Stimulated activated CD4-positive, alpha-beta T cell treated with anti-CD3 and anti-CD28 coated beads, Interleukin-2, amount 100 ng/mL, for 24 hours (primary cell): ENCODE results near the gene DIPK1A.

Source experiments
- DNase-seq, 2 donors: peaks; one replicate each; pipeline ENCODE4 v3.0.0-alpha.2; 2020

Gene DIPK1A

DNA sequence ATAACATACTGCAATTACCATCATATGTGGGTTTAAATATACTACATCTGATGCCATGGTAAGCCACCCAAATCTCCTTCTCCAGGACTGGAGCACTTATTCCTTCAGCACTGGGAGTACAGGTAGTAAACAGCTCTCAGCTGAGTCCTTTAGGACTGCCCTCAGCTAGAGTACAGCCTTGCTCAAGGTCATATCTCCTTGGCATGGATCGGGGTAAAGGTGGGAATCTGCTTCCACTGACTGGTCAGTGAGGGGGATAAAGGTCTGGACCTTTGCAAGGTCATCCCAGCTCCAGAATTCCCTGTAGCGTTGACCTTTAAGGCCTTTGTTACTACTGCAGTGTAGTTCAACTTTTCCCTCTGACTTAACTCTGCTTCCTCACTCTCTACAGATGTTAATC is 90.7 kb downstream of the DIPK1A start:
- DNase-seq: no peak

DNA sequence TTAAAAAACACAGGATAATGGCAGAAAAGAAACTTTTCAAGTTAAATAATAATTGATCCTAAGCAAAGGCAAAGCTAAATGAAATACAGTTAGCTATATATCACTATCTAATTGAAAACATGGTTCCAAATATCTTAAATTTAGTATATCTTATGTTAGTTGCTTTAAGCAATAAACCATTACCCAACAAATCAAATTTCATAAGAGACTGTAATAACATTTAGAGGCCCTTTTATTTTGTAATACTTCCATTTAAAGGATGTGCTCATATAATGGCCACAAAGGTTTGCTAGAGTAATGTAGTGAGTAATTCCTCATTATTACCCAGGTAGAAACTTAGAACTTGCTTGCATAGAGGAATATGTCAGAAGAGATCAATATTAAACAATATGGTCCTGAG is 97.1 kb downstream of the DIPK1A start:
- no peak for DNase-seq

DNA sequence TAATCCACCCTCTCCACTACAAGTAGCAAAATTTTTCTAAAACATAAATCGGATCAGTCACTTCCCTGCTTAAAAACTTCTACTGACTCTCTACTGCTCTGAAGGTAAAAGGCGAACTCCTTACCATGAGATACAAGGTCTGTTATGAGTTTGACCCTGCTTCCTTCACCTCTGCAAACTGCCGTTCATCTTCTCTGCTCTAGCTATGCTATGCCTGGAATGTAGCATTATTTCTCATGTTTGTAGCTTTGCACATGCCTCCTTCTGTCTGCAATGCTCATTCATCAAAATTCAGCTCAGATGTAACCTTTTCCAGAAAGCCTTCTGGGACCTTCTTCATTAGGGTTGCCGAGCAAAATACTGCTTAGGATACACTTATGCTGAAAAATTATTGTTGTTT is 98.7 kb downstream of the DIPK1A start:
- DNase-seq: no peak

DNA sequence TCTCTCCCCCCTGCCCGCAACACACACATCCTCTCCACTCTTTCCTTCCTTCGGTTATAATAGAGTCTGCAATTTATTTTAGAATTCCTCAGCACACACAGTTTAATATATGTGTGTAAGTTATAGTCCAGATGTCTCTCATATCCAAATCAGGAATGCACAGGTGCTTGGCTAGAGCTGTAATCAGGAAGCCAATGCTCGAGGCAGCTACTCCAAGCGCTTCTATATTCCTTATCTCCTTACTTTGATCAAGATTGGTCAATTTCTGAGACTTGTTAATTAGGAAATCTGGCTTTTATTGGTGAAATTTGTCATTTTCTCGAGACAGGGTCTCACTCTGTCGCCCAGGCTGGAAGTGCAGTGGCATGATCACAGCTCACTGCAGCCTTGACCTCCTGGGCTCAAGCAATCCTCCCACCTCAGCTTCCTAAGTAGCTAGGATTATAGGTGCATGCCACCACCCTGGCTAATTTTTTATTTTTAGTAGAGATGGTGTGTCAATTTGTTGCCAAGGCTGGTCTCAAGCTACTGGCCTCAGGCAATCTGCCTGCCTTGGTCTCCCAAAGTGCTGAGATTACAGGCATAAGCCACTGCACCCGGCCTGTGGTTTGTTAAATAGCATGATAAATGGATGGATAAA is 101.7 kb downstream of the DIPK1A start:
- no peak for DNase-seq

DNA sequence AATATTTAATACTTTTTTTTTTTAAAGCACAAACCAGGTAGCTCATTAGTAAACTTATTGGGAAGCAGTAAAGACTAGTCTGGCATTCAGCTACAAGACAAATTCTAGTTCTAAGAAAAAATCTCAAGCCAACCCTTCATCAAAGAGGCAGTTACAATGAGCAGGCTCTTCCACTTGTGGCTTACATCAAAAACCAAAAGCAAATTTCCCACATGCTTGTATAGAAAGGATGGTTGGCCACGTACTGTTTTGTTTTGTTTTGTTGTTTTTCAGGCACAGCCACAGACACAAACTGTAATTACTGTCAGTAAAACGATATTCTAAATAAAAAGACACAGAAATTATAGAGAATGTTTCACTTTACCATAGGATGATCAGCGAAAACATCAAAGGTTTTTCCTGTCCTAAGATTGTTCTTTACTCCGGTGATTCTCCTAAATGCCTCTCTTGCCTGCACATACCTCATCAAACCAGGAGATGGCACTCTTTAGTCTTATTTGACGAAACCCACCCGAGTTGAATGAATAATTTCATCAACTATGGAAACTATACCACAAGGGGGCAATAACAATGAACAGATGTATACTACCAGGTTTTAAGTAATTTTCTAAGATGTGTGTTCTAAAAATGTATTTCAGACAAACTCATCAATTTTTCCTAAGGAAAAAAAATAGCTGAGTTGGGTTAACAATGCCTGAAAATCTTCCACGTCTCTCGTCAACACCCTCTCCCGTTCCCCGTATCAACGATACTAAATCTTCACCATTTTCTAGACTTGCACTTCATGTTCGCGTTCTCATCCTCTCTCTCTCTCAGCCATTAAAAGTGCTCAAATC is 102.5 kb downstream of the DIPK1A start:
- peak; percentile 20 to 54 for DNase-seq

DNA sequence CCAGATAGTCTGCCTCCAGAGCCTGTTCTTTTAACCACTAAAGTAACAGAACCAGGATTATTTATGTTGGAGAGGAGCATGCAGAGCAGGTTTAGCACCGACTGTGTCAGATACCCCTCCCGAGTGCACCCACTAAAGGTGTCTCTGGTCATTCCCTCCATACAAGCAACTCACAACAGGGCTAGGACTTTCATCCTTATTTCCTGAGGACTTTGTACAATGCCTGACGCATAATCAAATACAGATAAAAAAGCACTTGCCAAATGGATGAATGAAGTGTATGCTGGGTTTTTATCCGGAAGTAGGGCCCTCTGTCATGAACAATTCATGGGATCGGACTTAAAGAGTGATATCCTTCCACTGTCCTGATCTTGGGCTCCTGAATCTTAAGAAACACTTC is 103.4 kb downstream of the DIPK1A start:
- no peak for DNase-seq

DNA sequence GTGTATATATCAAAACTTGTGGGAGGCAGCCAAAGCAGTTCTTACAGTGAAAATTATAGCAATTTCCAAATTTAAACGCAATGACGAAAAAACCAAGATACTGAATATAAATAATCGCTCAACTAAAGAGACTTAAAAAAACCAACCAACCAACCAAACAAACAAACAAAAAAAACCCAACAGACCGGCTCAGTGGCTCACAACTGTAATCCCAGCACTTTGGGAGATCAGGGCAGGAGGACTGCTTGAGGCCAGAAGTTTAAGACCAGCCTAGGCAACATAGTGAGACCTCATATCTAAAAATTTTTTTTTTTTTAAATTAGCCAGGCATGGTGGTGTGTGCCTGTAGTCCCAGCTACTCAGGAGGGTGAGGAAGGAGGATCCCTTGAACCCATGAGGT is 106.0 kb downstream of the DIPK1A start:
- DNase-seq: no peak

DNA sequence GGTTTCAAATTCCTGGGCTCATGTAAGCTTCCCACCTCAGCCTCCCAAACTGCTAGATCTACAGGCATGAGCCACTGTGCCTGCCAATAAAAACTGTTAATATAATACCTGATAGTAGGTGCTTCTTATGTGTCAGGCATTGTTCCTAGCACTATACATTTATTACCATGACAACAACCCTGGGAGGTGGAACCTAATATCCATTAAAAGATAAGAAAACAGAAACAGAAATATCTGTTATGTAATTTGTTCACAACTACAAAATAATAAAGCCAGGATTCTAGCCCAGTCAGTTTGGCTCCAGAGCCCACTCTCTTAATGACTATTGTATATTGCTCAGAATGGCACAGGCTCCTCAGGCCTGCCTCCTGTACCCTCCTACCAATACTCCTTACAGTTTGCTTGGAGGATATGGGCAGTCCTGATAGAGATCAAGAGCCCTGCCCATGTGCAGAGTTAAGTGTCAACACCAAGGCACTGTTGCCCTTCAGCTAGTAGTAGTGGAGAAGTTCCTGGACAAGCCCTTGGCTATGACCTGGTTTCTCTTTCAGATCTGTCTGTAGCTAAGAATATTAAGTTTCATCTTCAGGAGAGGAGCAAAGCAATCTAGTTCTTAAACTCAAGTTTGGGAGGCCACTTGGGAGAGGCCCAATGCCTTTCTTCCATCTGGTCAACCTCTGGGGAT is 107.0 kb downstream of the DIPK1A start:
- no peak for DNase-seq

DNA sequence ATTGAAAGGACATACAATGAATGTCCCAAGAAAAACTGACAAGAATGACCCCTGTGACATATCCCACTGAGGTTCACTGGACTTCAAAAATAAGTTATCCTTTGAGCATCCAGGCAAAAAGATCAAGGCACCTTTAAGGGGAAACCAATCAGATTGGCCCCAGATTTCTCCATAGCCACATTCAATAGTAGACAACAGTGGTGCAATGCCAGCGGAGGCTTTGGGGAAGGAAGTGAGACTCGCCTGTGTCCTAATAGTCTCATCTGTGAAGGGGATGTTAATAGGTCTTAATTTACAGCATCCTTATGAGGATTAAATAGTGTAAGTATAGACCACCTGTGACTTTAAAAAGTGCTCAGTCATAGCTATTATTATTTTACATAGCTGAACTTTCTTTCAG is 108.0 kb downstream of the DIPK1A start:
- no peak for DNase-seq

DNA sequence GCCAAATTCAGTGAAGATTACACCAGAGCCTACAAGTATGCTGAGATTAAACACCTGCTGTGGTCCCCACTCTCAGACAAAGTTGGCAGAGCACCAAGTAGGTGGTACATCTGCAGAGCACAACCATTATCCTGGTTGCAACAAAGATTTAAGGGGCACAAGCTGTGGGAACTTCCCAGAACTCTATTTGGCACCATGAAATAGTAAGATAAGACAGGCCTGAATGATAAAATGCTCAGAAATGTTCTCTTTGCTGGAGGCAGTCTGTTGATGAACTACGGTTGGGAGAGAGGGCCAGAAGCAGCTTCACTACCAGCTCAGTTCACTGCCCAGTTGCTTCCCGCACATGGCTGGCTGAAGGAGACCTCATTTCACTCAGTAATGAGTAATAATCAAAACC is 109.5 kb downstream of the DIPK1A start:
- no peak for DNase-seq

DNA sequence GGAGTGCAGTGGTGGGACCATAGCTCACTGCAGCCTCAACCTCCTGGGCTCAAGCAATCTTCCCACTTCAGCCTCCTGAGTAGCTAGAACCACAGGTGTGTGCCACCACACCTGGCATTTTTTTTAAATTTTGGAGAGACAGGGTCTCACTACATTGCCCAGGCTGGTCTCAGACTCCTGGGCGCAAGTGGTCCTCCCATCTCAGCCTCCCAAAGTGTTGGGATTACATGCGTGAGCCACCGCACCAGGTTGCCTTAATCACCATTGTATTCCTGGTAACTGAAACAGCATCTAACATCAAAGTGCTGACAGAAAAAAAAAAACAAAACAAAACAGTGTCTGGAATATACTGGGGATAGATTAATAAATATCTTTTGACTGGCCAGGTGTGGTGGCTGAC is 111.2 kb downstream of the DIPK1A start:
- DNase-seq: no peak

DNA sequence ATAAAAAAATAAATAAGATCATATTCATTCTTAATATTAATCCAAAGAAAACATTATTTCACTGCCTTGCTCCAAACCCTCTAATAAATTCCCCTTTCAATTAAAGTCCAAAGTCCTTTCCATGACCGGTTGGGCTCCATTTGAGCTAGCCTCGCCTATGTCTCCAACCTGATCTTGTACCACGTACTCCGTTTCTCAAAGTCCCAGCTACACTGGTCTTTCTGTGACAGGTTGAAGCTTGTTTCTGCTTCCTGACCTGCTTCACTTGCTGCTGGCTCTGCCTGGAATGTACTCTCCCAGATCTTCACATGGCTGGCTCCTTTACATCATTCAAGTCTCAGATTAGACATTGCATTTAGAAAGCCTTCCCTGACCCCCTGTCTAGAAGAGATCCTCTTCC is 113.1 kb downstream of the DIPK1A start:
- no peak for DNase-seq

DNA sequence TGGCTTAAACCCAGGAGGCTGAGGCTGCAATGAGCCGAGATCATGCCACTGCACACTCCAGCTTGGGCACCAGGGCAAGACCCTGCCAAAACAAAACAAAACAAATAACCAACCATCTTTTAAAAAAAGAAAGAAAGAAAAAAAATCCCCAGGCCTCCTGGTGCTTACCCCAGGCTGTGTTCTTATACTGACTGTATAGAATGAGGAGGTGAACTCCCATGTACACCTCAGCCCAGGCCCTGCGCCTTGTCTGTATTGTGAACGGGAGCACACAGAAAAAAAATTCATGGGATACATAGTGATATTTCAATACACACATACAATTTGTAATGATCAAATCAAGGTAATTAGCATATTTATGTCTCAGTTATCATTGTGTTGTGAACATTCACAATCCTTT is 115.4 kb downstream of the DIPK1A start:
- no peak for DNase-seq

DNA sequence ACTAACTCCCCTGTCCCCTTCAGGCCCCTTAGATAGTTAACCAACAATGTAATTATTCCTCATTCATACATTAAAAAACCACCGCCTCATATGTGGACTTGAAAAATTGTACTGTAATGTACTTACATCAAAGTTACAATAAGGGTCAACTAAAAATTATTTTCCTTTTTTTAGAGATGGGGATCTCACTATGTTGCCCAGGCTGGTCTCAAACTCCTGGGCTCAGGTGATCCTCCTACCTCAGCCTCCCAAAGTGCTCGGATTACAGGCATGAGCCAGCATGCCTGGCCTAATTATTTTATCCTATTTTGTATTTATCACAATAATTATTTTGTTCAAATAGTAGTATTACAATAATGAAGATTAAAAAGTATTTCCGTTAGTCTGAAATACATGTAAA is 116.8 kb downstream of the DIPK1A start:
- no peak for DNase-seq

DNA sequence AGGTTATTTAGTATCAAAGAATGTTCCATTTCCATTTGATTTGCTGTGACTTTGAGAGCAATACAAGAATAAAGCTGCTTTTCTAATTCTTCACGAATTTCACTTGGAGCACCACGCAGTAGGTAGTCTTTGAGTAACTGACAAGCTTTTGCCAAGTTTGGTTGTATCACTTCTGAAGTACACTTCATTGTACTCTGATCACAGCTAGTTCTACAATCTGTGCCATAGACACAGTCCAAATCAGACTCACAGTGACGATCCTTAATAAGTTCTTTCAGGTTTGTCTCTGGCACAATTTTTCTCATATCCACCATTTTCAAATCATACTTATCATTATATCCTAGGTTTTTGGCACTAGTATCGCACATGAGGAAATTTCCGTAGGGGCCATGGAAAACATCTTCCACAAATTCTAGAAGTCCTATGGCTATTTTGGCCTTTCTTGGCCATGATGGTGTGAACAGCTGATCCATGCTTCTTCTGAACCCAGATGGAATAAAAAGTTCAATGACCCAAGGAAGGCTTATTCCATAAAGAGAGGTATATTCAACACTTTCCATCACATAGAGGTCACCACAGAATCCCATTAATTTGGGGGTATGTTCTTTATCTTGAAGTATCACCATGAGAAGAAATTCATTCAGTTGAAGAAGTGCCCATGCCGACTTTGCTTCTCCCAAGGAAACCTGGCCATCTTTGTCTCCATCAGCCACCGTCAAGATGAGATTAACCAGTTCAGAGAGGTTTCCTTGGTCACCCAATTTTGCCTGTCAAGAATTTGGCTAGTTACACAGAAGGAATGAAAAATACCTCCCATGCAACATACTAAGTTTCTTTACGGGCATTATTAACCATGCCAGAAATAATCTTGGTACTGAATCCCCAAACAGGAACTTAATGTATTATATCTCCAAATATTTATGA is 117.6 kb downstream of the DIPK1A start:
- no peak for DNase-seq

DNA sequence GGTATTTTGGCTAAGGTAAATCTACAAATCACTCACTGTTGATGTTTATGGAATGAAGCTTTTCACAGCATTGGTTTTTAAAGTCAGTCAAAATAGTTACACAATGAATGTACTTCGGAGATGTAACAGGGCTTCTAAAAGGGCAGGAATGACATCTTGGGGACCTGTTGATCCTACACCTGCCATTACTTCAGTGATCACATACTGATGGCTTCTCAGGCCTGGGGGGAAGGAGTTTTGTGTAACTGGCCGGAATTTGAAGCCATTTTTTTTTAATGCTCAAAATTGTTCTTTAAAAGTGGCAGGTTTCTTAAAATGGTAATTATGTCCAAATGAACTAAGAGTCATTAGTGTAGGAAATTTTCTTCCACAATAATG is 118.2 kb downstream of the DIPK1A start:
- DNase-seq: no peak

DNA sequence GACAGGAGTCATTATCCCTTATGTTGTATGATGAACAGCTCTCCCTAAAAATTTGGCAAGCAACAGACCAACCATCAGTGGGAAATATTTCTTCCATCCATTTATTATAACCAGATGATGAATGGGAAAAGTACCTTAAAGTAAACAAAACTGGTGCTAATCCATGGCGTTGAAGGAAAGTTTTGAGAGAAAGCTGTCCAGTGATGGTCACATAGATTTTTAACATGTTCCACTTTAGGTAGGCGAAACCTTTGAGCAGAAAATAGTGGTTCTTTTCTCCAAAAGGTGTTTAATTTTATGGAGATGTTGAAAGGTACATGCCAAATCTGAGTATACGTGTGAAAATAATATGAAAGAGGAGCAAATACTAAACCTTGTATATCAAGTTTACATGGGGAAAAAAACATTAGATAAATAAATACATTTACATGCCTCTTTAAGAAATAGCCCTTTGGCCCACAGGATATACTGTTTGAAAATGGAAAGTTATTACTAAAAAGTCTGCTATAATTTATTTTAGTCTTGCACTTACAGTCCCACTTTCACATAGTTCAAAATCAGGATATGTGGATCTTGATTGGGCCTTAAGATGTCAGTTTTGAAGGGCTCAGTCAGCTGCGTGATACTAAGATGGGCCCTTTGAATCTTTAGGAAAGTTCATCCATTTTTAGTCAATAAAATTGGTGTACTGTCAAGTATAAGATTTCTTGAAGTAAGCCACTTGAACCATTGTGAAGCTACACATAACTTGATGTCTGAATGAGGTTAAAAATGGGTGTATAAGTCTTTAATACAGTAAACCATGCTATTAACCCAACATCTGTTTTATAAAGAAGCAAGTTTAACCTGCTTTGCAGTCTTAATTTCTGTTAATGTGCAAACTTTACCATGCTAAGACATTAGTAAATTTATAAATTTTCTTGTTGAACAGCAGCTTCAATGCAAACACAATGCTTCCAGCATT is 118.9 kb downstream of the DIPK1A start:
- DNase-seq: no peak

DNA sequence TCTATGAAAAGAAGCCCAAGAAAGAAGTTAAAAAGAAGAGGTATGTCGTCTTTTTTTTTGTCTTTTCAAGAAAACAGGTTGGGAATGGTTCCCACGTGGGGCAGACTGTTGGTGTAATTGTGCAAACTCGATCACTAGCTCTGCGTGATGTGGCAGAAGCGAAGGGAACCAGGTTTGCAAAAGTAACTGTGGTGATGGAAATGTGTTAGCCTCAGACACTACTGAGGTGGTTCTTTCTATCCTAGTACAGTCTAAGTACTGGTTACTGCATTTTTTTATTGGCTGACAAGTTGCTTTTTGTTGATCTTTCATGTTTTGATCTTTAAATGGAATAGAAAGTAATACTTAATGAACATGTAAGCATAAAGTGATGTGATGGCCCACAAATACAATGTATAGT is 120.7 kb downstream of the DIPK1A start:
- DNase-seq: no peak

DNA sequence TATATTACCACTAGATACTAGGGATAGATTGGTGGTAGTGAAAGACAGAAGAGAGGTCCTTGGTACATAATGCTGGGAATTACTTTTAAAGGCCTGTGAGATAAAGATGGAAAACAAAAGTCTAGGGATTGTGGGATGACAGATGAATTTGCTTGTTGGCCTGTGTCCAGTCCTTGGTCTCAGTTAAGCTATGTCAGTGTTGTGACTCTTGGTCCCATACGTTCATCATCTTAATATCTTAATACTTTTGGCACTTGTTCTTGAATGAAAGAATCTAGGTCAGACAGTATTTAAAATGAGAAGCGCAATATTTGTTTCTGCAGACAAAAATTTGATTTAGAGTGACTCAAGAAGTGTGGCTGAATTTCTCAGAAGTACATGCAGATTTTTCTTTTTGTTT is 121.8 kb downstream of the DIPK1A start:
- DNase-seq: no peak

DNA sequence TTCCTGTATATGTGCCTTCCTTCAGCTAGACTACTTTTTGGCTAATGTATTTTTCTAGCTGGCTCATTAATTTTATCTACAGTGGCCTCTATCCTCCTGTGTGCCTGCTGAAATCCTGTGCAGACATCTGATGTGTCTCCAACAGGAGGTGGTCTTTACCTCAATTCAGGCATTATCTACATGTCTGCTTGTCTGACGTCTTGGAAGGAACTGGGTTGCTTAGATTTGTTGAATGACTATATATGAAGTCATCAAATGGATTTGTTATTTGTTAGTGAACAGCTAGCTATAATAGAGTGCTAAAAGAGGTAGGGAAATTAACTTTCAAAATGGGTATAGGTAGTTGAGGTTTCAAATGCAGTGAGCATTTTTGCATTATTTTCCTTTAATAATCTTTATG is 122.7 kb downstream of the DIPK1A start:
- DNase-seq: no peak

DNA sequence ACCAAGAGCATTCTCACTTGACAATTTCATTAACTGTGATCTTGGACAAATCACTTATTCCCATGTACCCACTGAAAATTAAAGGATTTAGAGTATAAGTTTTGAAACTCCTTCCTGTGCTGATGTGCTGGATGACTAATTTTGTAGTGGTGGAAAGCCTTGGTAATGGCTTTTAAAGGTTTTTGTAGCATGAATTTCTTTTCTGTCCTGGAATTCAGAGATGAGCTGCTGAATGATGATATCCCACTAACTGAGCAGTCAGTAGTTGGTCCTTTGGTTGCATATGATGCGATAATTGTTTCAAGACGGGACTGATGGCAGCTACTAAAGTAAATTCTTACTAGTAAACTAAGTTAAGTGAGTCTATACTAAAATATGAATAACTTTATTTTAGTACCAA is 124.2 kb downstream of the DIPK1A start:
- no peak for DNase-seq

DNA sequence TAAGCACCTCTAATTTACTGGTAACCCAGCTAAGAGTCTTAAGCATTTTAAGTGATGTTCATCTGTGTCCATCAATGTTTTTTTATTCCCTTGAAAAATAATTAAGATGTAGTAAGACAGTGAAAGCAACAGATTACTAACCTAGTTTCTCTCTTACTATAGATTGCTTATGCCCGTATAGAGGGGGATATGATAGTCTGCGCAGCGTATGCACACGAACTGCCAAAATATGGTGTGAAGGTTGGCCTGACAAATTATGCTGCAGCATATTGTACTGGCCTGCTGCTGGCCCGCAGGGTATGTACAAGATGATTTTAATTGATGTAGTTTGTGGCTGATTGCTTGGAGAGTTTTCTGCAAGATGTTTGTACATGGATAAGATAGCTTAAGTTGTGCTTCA is 126.6 kb downstream of the DIPK1A start:
- no peak for DNase-seq
